Measurements from ENCODE around the gene ZCCHC2. TPM values are rescaled to one million over a fixed set of nuclear protein-coding genes. Genes with fewer than 3 reads are reported as not detected.

Gene ZCCHC2
- total and polyA plus RNA-seq, 2 donors (not counting 3 experiments of a cell fraction or from before 2014, with no cell fraction given): 16.2 to 27.2 TPM

DNA sequence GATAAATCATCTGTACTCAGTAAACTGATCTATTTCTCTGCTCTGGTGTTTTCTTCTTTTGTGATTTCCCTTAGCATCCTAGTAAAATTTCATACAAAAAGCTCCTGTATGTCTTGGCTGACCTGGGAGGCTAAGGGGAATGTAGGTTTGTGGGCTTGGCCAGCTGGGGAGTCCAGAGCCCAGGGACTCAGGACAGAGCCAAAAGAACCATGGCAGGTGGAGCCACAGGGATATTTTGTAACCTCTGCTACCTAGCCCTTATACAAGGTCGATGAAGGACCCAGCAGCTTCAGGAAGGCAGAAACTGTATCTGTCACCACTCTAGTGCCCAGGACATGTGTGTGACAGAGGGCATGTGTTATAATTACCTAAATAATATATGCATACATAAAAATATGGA is 22.7 kb upstream of the ZCCHC2 start:
- Histone ChIP-seq H3K9me3 (replicated peaks; ENCODE audit: control insufficient read depth, insufficient read depth, low read length) (no peaks in the 10 kb centered on the region), H3K36me3 (ENCODE audit: control insufficient read depth in 2 of 2, extremely low read depth in 1 of 2, insufficient read depth in 2 of 2, low read length in 2 of 2) (no peaks in the 10 kb centered on the region), H3K4me2 (ENCODE audit: insufficient read depth, low read length) (no peak overlapping the region), H3K79me2 (ENCODE audit: control insufficient read depth, insufficient read depth, low read length) (no peaks in the 10 kb centered on the region), H3K9ac (replicated peaks; ENCODE audit: extremely low read depth, insufficient read depth, low read length) (no peak overlapping the region), H3K27ac (ENCODE audit: insufficient read depth, low read depth, low read length) (no peak overlapping the region), H2AFZ (ENCODE audit: low read depth, low read length) (no peak overlapping the region), H3K4me3 (replicated peaks in 1 of 3; ENCODE audit: insufficient read depth in 1 of 3, low read depth in 1 of 3, low read length in 3 of 3) (no peak overlapping the region), H3K9me1 (replicated peaks; ENCODE audit: control insufficient read depth, extremely low read depth, insufficient read depth, low read length) (no peaks in the 10 kb centered on the region), H3K4me1 (ENCODE audit: control insufficient read depth, extremely low read depth, insufficient read depth, low read length) (no peaks in the 10 kb centered on the region), H3K27me3 (ENCODE audit: control insufficient read depth in 2 of 2, insufficient read depth in 2 of 2, low read length in 2 of 2) (no peaks in the 10 kb centered on the region), H4K20me1 (replicated peaks; ENCODE audit: control insufficient read depth, extremely low read depth, insufficient read depth, low read length) (no peaks in the 10 kb centered on the region)
- DNase-seq (ENCODE audit: low read depth, low spot score): no peak
- intact Hi-C loops (cut with micrococcal nuclease): no loop called here
- no TSS peak for BruUV-seq (replicated peaks)
- TF ChIP-seq POLR2AphosphoS5 (IDR thresholded peaks at IDR 0.05; ENCODE audit: insufficient read depth, low read depth, low read length) (no peak), FOS (IDR thresholded peaks at IDR 0.05; ENCODE audit: borderline replicate concordance, insufficient read depth, low read length) (no peak), EZH2 (IDR thresholded peaks at IDR 0.05; ENCODE audit: borderline replicate concordance, low read depth, low read length, severe bottlenecking) (no peak), MYC (IDR thresholded peaks at IDR 0.05; ENCODE audit: low read depth, low read length) (no peak), JUN (IDR thresholded peaks at IDR 0.05; ENCODE audit: borderline replicate concordance, insufficient read depth, insufficient read length, low read depth) (no peak), POLR2A (IDR thresholded peaks at IDR 0.05; ENCODE audit: low read depth, low read length) (no peak), GATA2 (IDR thresholded peaks at IDR 0.05; ENCODE audit: insufficient read depth, insufficient read length, low read depth, low read length) (no peak)
- TF ChIP-seq, protein P1, sequence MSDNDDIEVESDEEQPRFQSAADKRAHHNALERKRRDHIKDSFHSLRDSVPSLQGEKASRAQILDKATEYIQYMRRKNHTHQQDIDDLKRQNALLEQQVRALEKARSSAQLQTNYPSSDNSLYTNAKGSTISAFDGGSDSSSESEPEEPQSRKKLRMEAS (IDR thresholded peaks at IDR 0.05; ENCODE audit: insufficient read depth, insufficient read length): no peak
- TF ChIP-seq, protein P2, sequence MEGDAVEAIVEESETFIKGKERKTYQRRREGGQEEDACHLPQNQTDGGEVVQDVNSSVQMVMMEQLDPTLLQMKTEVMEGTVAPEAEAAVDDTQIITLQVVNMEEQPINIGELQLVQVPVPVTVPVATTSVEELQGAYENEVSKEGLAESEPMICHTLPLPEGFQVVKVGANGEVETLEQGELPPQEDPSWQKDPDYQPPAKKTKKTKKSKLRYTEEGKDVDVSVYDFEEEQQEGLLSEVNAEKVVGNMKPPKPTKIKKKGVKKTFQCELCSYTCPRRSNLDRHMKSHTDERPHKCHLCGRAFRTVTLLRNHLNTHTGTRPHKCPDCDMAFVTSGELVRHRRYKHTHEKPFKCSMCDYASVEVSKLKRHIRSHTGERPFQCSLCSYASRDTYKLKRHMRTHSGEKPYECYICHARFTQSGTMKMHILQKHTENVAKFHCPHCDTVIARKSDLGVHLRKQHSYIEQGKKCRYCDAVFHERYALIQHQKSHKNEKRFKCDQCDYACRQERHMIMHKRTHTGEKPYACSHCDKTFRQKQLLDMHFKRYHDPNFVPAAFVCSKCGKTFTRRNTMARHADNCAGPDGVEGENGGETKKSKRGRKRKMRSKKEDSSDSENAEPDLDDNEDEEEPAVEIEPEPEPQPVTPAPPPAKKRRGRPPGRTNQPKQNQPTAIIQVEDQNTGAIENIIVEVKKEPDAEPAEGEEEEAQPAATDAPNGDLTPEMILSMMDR (IDR thresholded peaks at IDR 0.05; ENCODE audit: extremely low read depth in 1 of 2, insufficient read depth in 1 of 2, low read depth in 1 of 2, low read length in 2 of 2): no peak
- FAIRE-seq: no peak
- POLR2A ChIA-PET: no interaction called here
- CTCF ChIA-PET: interaction anchor here (0.7 to 2.5 kb wide), 3 partner anchors 11 to 75 kb away, joined by 4 to 10 read pairs (median 4); no protein-coding TSS in a partner anchor
- dilution Hi-C loops (cut with MboI; ENCODE audit: extremely low pct_ligation_motif_present, low sequenced_read_pairs): no loop called here

All from endothelial cell of umbilical vein (primary cell).